ENCODE data around the gene IQSEC1. TPM values are rescaled to one million over a fixed set of nuclear protein-coding genes. Genes with fewer than 3 reads are reported as not detected.

Gene IQSEC1
- total and polyA plus RNA-seq, 2 of the 8 experiments (the other 6 are each of a cell fraction or from before 2014, with no cell fraction given), result 6.8 to 28.8 TPM

- TF ChIP-seq SAP30 (IDR thresholded peaks at IDR 0.05; ENCODE audit: insufficient read depth, insufficient replicate concordance, low read length) (no peak), TEAD4 (IDR thresholded peaks at IDR 0.05; ENCODE audit: low read depth, low read length) (peak; percentile 94), RXRA (IDR thresholded peaks at IDR 0.05; ENCODE audit: insufficient read depth, low read depth, low read length) (no peak), RBBP5 (IDR thresholded peaks at IDR 0.05; ENCODE audit: borderline replicate concordance, low read depth, low read length) (no peak; the same call in 1 of the 2 replicates), GABPA (IDR thresholded peaks at IDR 0.05; ENCODE audit: borderline replicate concordance, insufficient read depth, low read length) (no peak), TAF1 (IDR thresholded peaks at IDR 0.05; ENCODE audit: low read depth, low read length) (0 out of 2 replicates have a peak, but pooled peaks have one; percentile 34), SP1 (IDR thresholded peaks at IDR 0.05; ENCODE audit: low read depth, low read length) (no peak), EZH2 (IDR thresholded peaks at IDR 0.05; ENCODE audit: low read depth, low read length, severe bottlenecking) (peak; percentile 24), MAX (IDR thresholded peaks at IDR 0.05) (peak; percentile 76), NANOG (IDR thresholded peaks at IDR 0.05; ENCODE audit: insufficient read depth, low read depth, low read length, poor library complexity, severe bottlenecking) (no peak), POLR2AphosphoS5 (IDR thresholded peaks at IDR 0.05; ENCODE audit: low read depth, low read length) (no peak), SUZ12 (IDR thresholded peaks at IDR 0.05; ENCODE audit: low read length) (no peak), ASH2L (IDR thresholded peaks at IDR 0.05; ENCODE audit: low read length) (peak; percentile 29), JUND (IDR thresholded peaks at IDR 0.05; ENCODE audit: low read length) (no peak), HDAC2 (IDR thresholded peaks at IDR 0.05; ENCODE audit: borderline replicate concordance in 1 of 2, low read depth in 2 of 2, low read length in 2 of 2) (no peak), KDM1A (IDR thresholded peaks at IDR 0.05; ENCODE audit: borderline replicate concordance, low read length) (no peak), JUN (IDR thresholded peaks at IDR 0.05; ENCODE audit: low read depth, low read length) (no peak), CTCF (IDR thresholded peaks at IDR 0.05; ENCODE audit: control extremely low read depth in 1 of 3, insufficient read depth in 1 of 3, low read depth in 1 of 3, low read length in 3 of 3) (peak in 1 of 3 experiments; percentile 24; a peak in 1 of 4 replicates), POLR2A (IDR thresholded peaks at IDR 0.05; ENCODE audit: control extremely low read depth in 1 of 2, low read depth in 2 of 2, low read length in 2 of 2) (no peak), E2F6 (IDR thresholded peaks at IDR 0.05) (0 out of 2 replicates have a peak, but pooled peaks have one; percentile 14)
Observed at GRCh38 chr3:12992629-12993516, 80.4 kb downstream of the IQSEC1 start (continued).
